SU-DHL-6 (cell line): ENCODE measurements around the gene MYH7B.

Experiments used
- H2AFZ ChIP-seq: fragments of 200-600 bp; sonication (generic); 2 replicates; pipeline ENCODE4 v1.6.1; 2014; ENCODE audit warnings: low read depth, mild to moderate bottlenecking, moderate library complexity, mixed read lengths, antibody characterized with exemption, low read length; ENCODE audit not compliant: severe bottlenecking
- H3F3A ChIP-seq: fragments of 200-600 bp; shearing (Covaris generic); 2 replicates; pipeline ENCODE4 v1.6.0; 2016; ENCODE audit warnings: antibody characterized with exemption, mild to moderate bottlenecking; ENCODE audit not compliant: insufficient read depth
- H3K27ac ChIP-seq: fragments of 200-600 bp; sonication (generic); 2 replicates; pipeline ENCODE4 v1.5.1; 2016; ENCODE audit warnings: low read depth, mild to moderate bottlenecking, low read length, moderate library complexity, mixed read lengths
- H3K27me3 ChIP-seq: fragments of 200-600 bp; sonication (generic), shearing (Covaris generic); 2 replicates; pipeline ENCODE4 v1.6.0; 2014; ENCODE audit warnings: mild to moderate bottlenecking, low read length
- H3K36me3 ChIP-seq: fragments of 200-600 bp; sonication (generic); 2 replicates; pipeline ENCODE4 v1.6.1; 2014; ENCODE audit warnings: mild to moderate bottlenecking, low read length, mixed read lengths
- H3K4me2 ChIP-seq: fragments of 300-600, 200-600 bp; shearing (Covaris generic), sonication (generic); 2 replicates; pipeline ENCODE4 v1.6.0; 2014; ENCODE audit warnings: low read length, low read depth, mild to moderate bottlenecking; ENCODE audit not compliant: poor library complexity, severe bottlenecking
- H3K4me3 ChIP-seq: fragments of 200-600 bp; sonication (generic); 2 replicates; pipeline ENCODE4 v1.5.1; 2014; ENCODE audit warnings: antibody characterized with exemption, low read length, mild to moderate bottlenecking, mixed read lengths; ENCODE audit not compliant: insufficient read depth, poor library complexity, severe bottlenecking
- H3K79me2 ChIP-seq: fragments of 200-600 bp; sonication (generic); 2 replicates; pipeline ENCODE4 v1.6.1; 2014; ENCODE audit warnings: mild to moderate bottlenecking, low read length, moderate library complexity; ENCODE audit not compliant: insufficient read depth
- H3K9ac ChIP-seq: fragments of 200-600 bp; sonication (generic); 2 replicates; pipeline ENCODE4 v1.7.0; 2014; ENCODE audit warnings: mild to moderate bottlenecking, low read length
- H3K9me2 ChIP-seq: fragments of 200-600 bp; sonication (generic); replicated peaks from 2 replicates; pipeline ENCODE4 v1.6.1; 2014; ENCODE audit warnings: low read length; ENCODE audit not compliant: insufficient read depth
- H3K9me3 ChIP-seq: fragments of 200-600 bp; sonication (generic); 2 replicates; pipeline ENCODE4 v1.6.1; 2014; ENCODE audit warnings: low read length, mixed read lengths; ENCODE audit not compliant: insufficient read depth
- H4K20me1 ChIP-seq: fragments of 200-600 bp; sonication (generic); 2 replicates; pipeline ENCODE4 v1.6.1; 2014; ENCODE audit warnings: low read depth, mild to moderate bottlenecking, antibody characterized with exemption, low read length, moderate library complexity, mixed read lengths
- CTCF ChIP-seq: fragments of 200-600 bp; sonication (generic); IDR thresholded peaks from one replicate; pipeline ENCODE4 v1.5.1; 2017; ENCODE audit warnings: antibody characterized with exemption, mild to moderate bottlenecking, low read length, moderate library complexity; ENCODE audit not compliant: insufficient read depth, poor library complexity, severe bottlenecking
- EZH2phosphoT487 ChIP-seq: fragments of 200-600 bp; sonication (generic), shearing (Covaris generic); conservative IDR thresholded peaks from 2 replicates; pipeline ENCODE4 v1.6.1; 2018; ENCODE audit warnings: mild to moderate bottlenecking, antibody characterized with exemption, low read length, moderate library complexity, mixed read lengths

The MYH7B gene

GRCh38 chr20:34938466-34939163, 17.1 kb upstream of the MYH7B start:
- no peaks in the 10 kb centered on the region for H4K20me1 ChIP-seq
- H3K27ac ChIP-seq, result no peak overlapping the region
- no peaks in the 10 kb centered on the region for H3F3A ChIP-seq
- H3K27me3 ChIP-seq, result no peaks in the 10 kb centered on the region
- H3K79me2 ChIP-seq, result no peaks in the 10 kb centered on the region
- H3K4me2 ChIP-seq, result no peak overlapping the region
- H2AFZ ChIP-seq, result no peak overlapping the region
- H3K9ac ChIP-seq, result no peak overlapping the region
- no peaks in the 10 kb centered on the region for H3K9me2 ChIP-seq
- H3K4me3 ChIP-seq, result no peak overlapping the region
- H3K9me3 ChIP-seq, result no peaks in the 10 kb centered on the region
- no peak for TF ChIP-seq CTCF
- no peak for TF ChIP-seq EZH2phosphoT487
- H3K36me3 ChIP-seq, result no peaks in the 10 kb centered on the region

DNA sequence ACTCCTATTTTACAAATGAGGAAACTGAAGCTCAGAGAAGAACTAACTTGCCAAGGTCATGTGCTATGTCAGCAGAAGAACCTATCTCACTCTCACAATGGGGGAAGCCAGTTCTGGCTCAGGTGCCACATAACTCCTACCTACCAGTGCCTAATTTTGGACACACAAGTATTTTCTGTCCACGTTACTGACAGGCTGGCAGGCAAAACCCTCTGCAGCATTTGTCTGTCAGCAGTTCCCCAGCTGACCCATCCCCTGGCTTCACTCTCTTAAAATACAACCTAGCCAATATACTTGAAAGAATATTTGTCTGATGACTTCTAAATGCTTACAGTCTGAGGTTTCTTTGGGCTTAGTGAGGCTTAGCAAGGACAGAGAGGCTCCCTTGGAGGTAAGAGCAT, 15.6 kb upstream of the MYH7B start:
- H3K36me3 ChIP-seq, result no peaks in the 10 kb centered on the region
- no peak overlapping the region for H3K4me2 ChIP-seq
- H2AFZ ChIP-seq, result no peak overlapping the region
- TF ChIP-seq CTCF (no peak), EZH2phosphoT487 (no peak)
- H3K9me2 ChIP-seq, result no peaks in the 10 kb centered on the region
- H3F3A ChIP-seq, result no peaks in the 10 kb centered on the region
- H3K27me3 ChIP-seq, result no peaks in the 10 kb centered on the region
- no peak overlapping the region for H3K27ac ChIP-seq
- no peak overlapping the region for H3K9ac ChIP-seq
- no peaks in the 10 kb centered on the region for H4K20me1 ChIP-seq
- H3K9me3 ChIP-seq, result no peaks in the 10 kb centered on the region
- no peak overlapping the region for H3K4me3 ChIP-seq
- H3K79me2 ChIP-seq, result no peaks in the 10 kb centered on the region

DNA sequence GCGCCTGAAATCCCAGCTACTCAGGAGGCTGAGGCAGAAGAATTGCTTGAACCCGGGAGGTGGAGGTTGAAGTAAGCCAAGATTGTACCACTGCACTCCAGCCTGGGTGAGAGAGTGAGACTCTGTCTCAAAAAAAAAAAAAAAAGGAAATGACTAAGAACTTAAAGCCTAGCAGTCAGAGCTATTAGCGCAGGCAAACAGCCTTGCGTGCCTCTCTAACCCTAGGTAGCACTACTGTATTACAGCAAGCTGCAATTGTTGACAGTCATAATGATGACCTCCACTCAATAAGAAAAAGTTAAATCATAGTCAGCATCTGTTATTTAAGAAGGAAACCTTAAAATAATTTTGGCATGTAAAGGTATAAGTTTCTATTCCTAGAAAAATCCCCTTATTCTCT, 14.4 kb upstream of the MYH7B start:
- Histone ChIP-seq H4K20me1 (no peaks in the 10 kb centered on the region), H3K27me3 (no peaks in the 10 kb centered on the region), H3K4me3 (no peak overlapping the region), H3K4me2 (no peak overlapping the region), H3K9me2 (no peaks in the 10 kb centered on the region), H3K36me3 (no peaks in the 10 kb centered on the region), H3F3A (no peaks in the 10 kb centered on the region), H3K79me2 (no peaks in the 10 kb centered on the region), H3K9ac (no peak overlapping the region), H2AFZ (no peak overlapping the region), H3K27ac (no peak overlapping the region), H3K9me3 (no peaks in the 10 kb centered on the region)
- no peak for TF ChIP-seq EZH2phosphoT487
- no peak for TF ChIP-seq CTCF
